ENCODE measurements around the gene TBC1D14. TPM values are rescaled to one million over a fixed set of nuclear protein-coding genes. Genes with fewer than 3 reads are reported as not detected.

Gene TBC1D14
- total and polyA plus RNA-seq, 2 of the 8 experiments (the other 6 are each of a cell fraction or from before 2014, with no cell fraction given): 45.6 to 48.2 TPM

GRCh38 chr4:6932475-6932874, 22.8 kb downstream of the TBC1D14 start (continued):
- TF ChIP-seq ATF2 (IDR thresholded peaks at IDR 0.05; ENCODE audit: low read length) (no peak), POU5F1 (IDR thresholded peaks at IDR 0.05; ENCODE audit: low read depth, low read length) (no peak), SP1 (IDR thresholded peaks at IDR 0.05; ENCODE audit: low read depth, low read length) (no peak), EGR1 (IDR thresholded peaks at IDR 0.05; ENCODE audit: borderline replicate concordance, low read depth, low read length) (no peak), POLR2A (IDR thresholded peaks at IDR 0.05; ENCODE audit: control extremely low read depth in 1 of 2, low read depth in 2 of 2, low read length in 2 of 2) (no peak)
